Measurements from ENCODE around the gene ELF5.

- TF ChIP-seq CTCF (conservative IDR thresholded peaks at IDR 0.05 in 1 of 2, IDR thresholded peaks at IDR 0.05 in 1 of 2; ENCODE audit: low read depth in 1 of 2, low read length in 2 of 2): no peak
- TF ChIP-seq EZH2 (IDR thresholded peaks at IDR 0.05; ENCODE audit: low read length, missing control alignments): no peak
These were observed 67.6 kb downstream of the ELF5 start for GRCh38 chr11:34445956-34446355.
